GM19043 (cell line): ENCODE measurements around the gene CDK3.

Experiments
- ATAC-seq: cut with Tn5 transposase; IDR thresholded peaks from one replicate; pipeline ENCODE4 v1.9.1; 2021; ENCODE audit warnings: low read depth; ENCODE audit not compliant: unreplicated experiment

CDK3 gene

GRCh38 chr17:75987041-75987440 lies 13.6 kb upstream of the CDK3 start:
- ATAC-seq, result no peak

- ATAC-seq, result no peak
These were observed 9.3 kb upstream of the CDK3 start for GRCh38 chr17:75991396-75991795.

GRCh38 chr17:75994802-75995370 lies 5.8 kb upstream of the CDK3 start:
- ATAC-seq, result no peak

GRCh38 chr17:75995385-75995925 lies 5.2 kb upstream of the CDK3 start:
- no peak for ATAC-seq

GRCh38 chr17:75996665-75997590 lies 3.7 kb upstream of the CDK3 start:
- ATAC-seq, result no peak

GRCh38 chr17:75998327-75998795 lies 2.3 kb upstream of the CDK3 start:
- ATAC-seq, result no peak

GRCh38 chr17:76000016-76000754 lies 470 bp upstream of the CDK3 start:
- ATAC-seq, result no peak

GRCh38 chr17:76002100-76002499 lies 1.4 kb downstream of the CDK3 start:
- ATAC-seq, result no peak

- ATAC-seq, result no peak
These were observed 3.3 kb downstream of the CDK3 start for GRCh38 chr17:76003915-76004314.

- no peak for ATAC-seq
These were observed 4.2 kb downstream of the CDK3 start for GRCh38 chr17:76004750-76005262.

- no peak for ATAC-seq
These were observed 4.9 kb downstream of the CDK3 start for GRCh38 chr17:76005263-76006149.

- ATAC-seq, result no peak
These were observed 6.6 kb downstream of the CDK3 start for GRCh38 chr17:76007131-76007849.

- no peak for ATAC-seq
These were observed 7.2 kb downstream of the CDK3 start for GRCh38 chr17:76007850-76008165.

GRCh38 chr17:76008208-76008607 lies 7.6 kb downstream of the CDK3 start:
- no peak for ATAC-seq

GRCh38 chr17:76008630-76009425 lies 8.2 kb downstream of the CDK3 start:
- ATAC-seq, result no peak

GRCh38 chr17:76009447-76009846 lies 8.8 kb downstream of the CDK3 start:
- ATAC-seq, result no peak

- ATAC-seq, result no peak
These were observed 9.5 kb downstream of the CDK3 start for GRCh38 chr17:76009969-76010661.

- ATAC-seq, result no peak
These were observed 11.3 kb downstream of the CDK3 start for GRCh38 chr17:76011951-76012350.
